ENCODE data around the gene ZNF644.

The ZNF644 gene

DNA sequence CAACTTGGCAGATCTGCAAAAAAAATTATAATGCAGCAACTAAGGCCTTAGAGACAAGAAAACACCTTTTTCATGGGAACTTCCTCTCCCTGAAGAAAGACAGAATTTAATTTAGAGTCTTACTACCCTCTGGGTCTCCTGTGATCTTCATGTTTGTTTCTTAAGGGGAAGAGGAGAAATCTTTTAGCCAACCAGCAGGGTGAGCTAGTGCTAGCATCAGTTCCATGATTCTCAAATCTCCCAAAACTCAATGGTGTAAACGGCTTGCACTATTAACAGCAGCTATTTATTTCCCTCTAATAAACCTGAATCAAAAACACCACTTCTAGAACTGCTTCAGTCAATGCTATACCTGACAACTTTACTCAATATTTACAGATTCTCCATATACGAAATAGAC is 3.8 kb downstream of the ZNF644 start:
- TF ChIP-seq, protein P1, sequence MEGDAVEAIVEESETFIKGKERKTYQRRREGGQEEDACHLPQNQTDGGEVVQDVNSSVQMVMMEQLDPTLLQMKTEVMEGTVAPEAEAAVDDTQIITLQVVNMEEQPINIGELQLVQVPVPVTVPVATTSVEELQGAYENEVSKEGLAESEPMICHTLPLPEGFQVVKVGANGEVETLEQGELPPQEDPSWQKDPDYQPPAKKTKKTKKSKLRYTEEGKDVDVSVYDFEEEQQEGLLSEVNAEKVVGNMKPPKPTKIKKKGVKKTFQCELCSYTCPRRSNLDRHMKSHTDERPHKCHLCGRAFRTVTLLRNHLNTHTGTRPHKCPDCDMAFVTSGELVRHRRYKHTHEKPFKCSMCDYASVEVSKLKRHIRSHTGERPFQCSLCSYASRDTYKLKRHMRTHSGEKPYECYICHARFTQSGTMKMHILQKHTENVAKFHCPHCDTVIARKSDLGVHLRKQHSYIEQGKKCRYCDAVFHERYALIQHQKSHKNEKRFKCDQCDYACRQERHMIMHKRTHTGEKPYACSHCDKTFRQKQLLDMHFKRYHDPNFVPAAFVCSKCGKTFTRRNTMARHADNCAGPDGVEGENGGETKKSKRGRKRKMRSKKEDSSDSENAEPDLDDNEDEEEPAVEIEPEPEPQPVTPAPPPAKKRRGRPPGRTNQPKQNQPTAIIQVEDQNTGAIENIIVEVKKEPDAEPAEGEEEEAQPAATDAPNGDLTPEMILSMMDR (IDR thresholded peaks at IDR 0.05; ENCODE audit: insufficient read depth, low read length, poor library complexity, severe bottlenecking) = peak; percentile 62
- Histone ChIP-seq H3K36me3 (ENCODE audit: control insufficient read depth, insufficient read depth, low read length) (no peaks in the 10 kb centered on the region), H3K27me3 (replicated peaks; ENCODE audit: control insufficient read depth, insufficient read depth, low read length) (no peaks in the 10 kb centered on the region), H3K4me3 (replicated peaks; ENCODE audit: low read depth, low read length) (no peak overlapping the region)
- DNase-seq (ENCODE audit: extremely low read depth, insufficient read length) = no peak

GRCh38 chr1:91015794-91016550 is 5.9 kb downstream of the ZNF644 start:
- Histone ChIP-seq H3K4me3 (replicated peaks; ENCODE audit: low read depth, low read length) (no peak overlapping the region), H3K36me3 (ENCODE audit: control insufficient read depth, insufficient read depth, low read length) (no peaks in the 10 kb centered on the region), H3K27me3 (replicated peaks; ENCODE audit: control insufficient read depth, insufficient read depth, low read length) (no peaks in the 10 kb centered on the region)
- DNase-seq (ENCODE audit: extremely low read depth, insufficient read length) = no peak
- TF ChIP-seq, protein P1 (IDR thresholded peaks at IDR 0.05; ENCODE audit: insufficient read depth, low read length, poor library complexity, severe bottlenecking) = no peak

DNA sequence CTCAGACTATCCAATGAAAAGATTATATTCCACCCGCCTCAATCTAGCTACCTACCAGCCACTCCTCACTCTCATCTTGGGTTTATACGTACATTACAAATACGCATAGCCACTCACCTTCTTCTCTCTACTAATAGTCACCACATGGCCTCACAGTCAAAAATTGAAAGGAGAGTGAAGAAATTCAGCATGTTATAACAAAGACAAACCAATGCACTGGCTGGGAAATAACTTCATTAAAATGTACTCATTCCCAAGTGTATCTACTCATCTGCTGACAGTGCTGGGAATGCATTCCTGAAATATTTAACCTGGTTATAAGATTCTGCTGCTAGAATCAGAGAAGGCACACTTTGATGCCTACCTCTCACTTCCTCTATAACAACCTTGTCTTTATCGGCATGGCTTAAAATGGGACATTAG is 6.5 kb downstream of the ZNF644 start:
- no peak overlapping the region for H3K4me3 ChIP-seq (replicated peaks; ENCODE audit: low read depth, low read length)
- DNase-seq (ENCODE audit: extremely low read depth, insufficient read length) = no peak
- TF ChIP-seq, protein P1 (IDR thresholded peaks at IDR 0.05; ENCODE audit: insufficient read depth, low read length, poor library complexity, severe bottlenecking) = no peak
- H3K27me3 ChIP-seq (replicated peaks; ENCODE audit: control insufficient read depth, insufficient read depth, low read length) = no peaks in the 10 kb centered on the region
- no peaks in the 10 kb centered on the region for H3K36me3 ChIP-seq (ENCODE audit: control insufficient read depth, insufficient read depth, low read length)

DNA sequence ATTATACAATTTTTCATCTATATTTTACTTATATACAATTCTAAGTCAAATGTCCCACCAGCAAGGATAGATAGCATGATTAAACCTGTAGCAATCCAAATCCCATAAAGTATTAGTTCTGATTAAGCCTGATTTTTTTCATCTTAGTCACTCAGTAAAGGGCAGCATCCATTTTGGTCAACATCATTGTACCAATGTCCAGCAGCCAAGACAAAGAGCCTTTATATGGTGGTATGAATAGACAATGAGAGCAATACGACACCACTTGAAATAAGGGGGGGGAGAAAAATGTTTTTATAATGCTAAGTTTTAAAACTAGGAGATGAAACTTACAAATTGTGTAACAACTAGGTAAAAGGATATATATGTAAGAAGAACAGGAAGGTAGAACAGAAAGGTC is 7.4 kb downstream of the ZNF644 start:
- Histone ChIP-seq H3K36me3 (ENCODE audit: control insufficient read depth, insufficient read depth, low read length) (no peaks in the 10 kb centered on the region), H3K4me3 (replicated peaks; ENCODE audit: low read depth, low read length) (no peak overlapping the region), H3K27me3 (replicated peaks; ENCODE audit: control insufficient read depth, insufficient read depth, low read length) (no peaks in the 10 kb centered on the region)
- no peak for DNase-seq (ENCODE audit: extremely low read depth, insufficient read length)
- TF ChIP-seq, protein P1 (IDR thresholded peaks at IDR 0.05; ENCODE audit: insufficient read depth, low read length, poor library complexity, severe bottlenecking) = no peak

GRCh38 chr1:91013302-91013701 is 8.5 kb downstream of the ZNF644 start:
- Histone ChIP-seq H3K27me3 (replicated peaks; ENCODE audit: control insufficient read depth, insufficient read depth, low read length) (no peaks in the 10 kb centered on the region), H3K36me3 (ENCODE audit: control insufficient read depth, insufficient read depth, low read length) (no peaks in the 10 kb centered on the region; the same call in 1 of the 2 replicates), H3K4me3 (replicated peaks; ENCODE audit: low read depth, low read length) (no peak overlapping the region)
- no peak for DNase-seq (ENCODE audit: extremely low read depth, insufficient read length)
- TF ChIP-seq, protein P1 (IDR thresholded peaks at IDR 0.05; ENCODE audit: insufficient read depth, low read length, poor library complexity, severe bottlenecking) = no peak

Data from GM06990 (cell line).